ENCODE measurements around the gene MS4A4A.

Gene MS4A4A

GRCh38 chr11:60336767-60337391 is 56.4 kb downstream of the MS4A4A start:
- no peak overlapping the region for H3K27ac ChIP-seq
- H3K79me2 ChIP-seq (ENCODE audit: insufficient read depth, low read depth) = no peaks in the 10 kb centered on the region
- no peaks in the 10 kb centered on the region for H4K20me1 ChIP-seq (ENCODE audit: insufficient read depth)
- H2AFZ ChIP-seq (ENCODE audit: low read depth) = no peak overlapping the region
- no peak overlapping the region for H3K9ac ChIP-seq
- H3K36me3 ChIP-seq (ENCODE audit: insufficient read depth) = no peaks in the 10 kb centered on the region
- no peaks in the 10 kb centered on the region for H3K4me1 ChIP-seq (ENCODE audit: low read depth, poor library complexity, severe bottlenecking)
- H3K27me3 ChIP-seq (ENCODE audit: insufficient read depth, low read depth) = no peaks in the 10 kb centered on the region
- H3K4me2 ChIP-seq = no peak overlapping the region
- H3K4me3 ChIP-seq (IDR thresholded peaks at IDR 0.05; ENCODE audit: insufficient read depth, low read depth, low read length) = no peak overlapping the region
- TF ChIP-seq CTCF (conservative IDR thresholded peaks at IDR 0.05; ENCODE audit: low read depth, low read length) = no peak

- Histone ChIP-seq H3K27me3 (ENCODE audit: insufficient read depth, low read depth) (no peaks in the 10 kb centered on the region), H3K4me3 (IDR thresholded peaks at IDR 0.05; ENCODE audit: insufficient read depth, low read depth, low read length) (no peak overlapping the region), H4K20me1 (ENCODE audit: insufficient read depth) (no peaks in the 10 kb centered on the region), H2AFZ (ENCODE audit: low read depth) (no peak overlapping the region), H3K36me3 (ENCODE audit: insufficient read depth) (no peaks in the 10 kb centered on the region), H3K27ac (no peak overlapping the region), H3K9ac (no peak overlapping the region), H3K4me2 (no peak overlapping the region), H3K4me1 (ENCODE audit: low read depth, poor library complexity, severe bottlenecking) (no peaks in the 10 kb centered on the region), H3K79me2 (ENCODE audit: insufficient read depth, low read depth) (no peaks in the 10 kb centered on the region)
- TF ChIP-seq CTCF (conservative IDR thresholded peaks at IDR 0.05; ENCODE audit: low read depth, low read length) = no peak
These were observed 57.6 kb downstream of the MS4A4A start for GRCh38 chr11:60338053-60338452.

- Histone ChIP-seq H3K9ac (no peak overlapping the region), H3K79me2 (ENCODE audit: insufficient read depth, low read depth) (no peaks in the 10 kb centered on the region), H4K20me1 (ENCODE audit: insufficient read depth) (no peaks in the 10 kb centered on the region), H3K27me3 (ENCODE audit: insufficient read depth, low read depth) (no peaks in the 10 kb centered on the region), H3K4me3 (IDR thresholded peaks at IDR 0.05; ENCODE audit: insufficient read depth, low read depth, low read length) (no peak overlapping the region), H3K4me1 (ENCODE audit: low read depth, poor library complexity, severe bottlenecking) (no peaks in the 10 kb centered on the region), H3K27ac (no peak overlapping the region), H3K4me2 (no peak overlapping the region), H2AFZ (ENCODE audit: low read depth) (no peak overlapping the region), H3K36me3 (ENCODE audit: insufficient read depth) (no peaks in the 10 kb centered on the region)
- no peak for TF ChIP-seq CTCF (conservative IDR thresholded peaks at IDR 0.05; ENCODE audit: low read depth, low read length)
These were observed 58.9 kb downstream of the MS4A4A start for GRCh38 chr11:60339356-60339755.

- H3K79me2 ChIP-seq (ENCODE audit: insufficient read depth, low read depth) = no peaks in the 10 kb centered on the region
- no peaks in the 10 kb centered on the region for H3K4me1 ChIP-seq (ENCODE audit: low read depth, poor library complexity, severe bottlenecking)
- no peaks in the 10 kb centered on the region for H3K27me3 ChIP-seq (ENCODE audit: insufficient read depth, low read depth)
- H4K20me1 ChIP-seq (ENCODE audit: insufficient read depth) = no peaks in the 10 kb centered on the region
- H3K9ac ChIP-seq = no peak overlapping the region
- H2AFZ ChIP-seq (ENCODE audit: low read depth) = no peak overlapping the region
- no peaks in the 10 kb centered on the region for H3K36me3 ChIP-seq (ENCODE audit: insufficient read depth)
- no peak overlapping the region for H3K27ac ChIP-seq
- TF ChIP-seq CTCF (conservative IDR thresholded peaks at IDR 0.05; ENCODE audit: low read depth, low read length) = peak; percentile 81
- no peak overlapping the region for H3K4me2 ChIP-seq
- H3K4me3 ChIP-seq (IDR thresholded peaks at IDR 0.05; ENCODE audit: insufficient read depth, low read depth, low read length) = no peak overlapping the region
These were observed 62.7 kb downstream of the MS4A4A start for GRCh38 chr11:60343094-60343704.
